MM.1S (cell line): ENCODE measurements around the gene GAPDHS.

Experiments
- DNase-seq: peaks from one replicate; pipeline ENCODE4 v3.0.0-alpha.2; 2015
- H2AFZ ChIP-seq: fragments of 300-600 bp; sonication (generic); 2 replicates; pipeline ENCODE4 v1.6.0; 2016; ENCODE audit warnings: antibody characterized with exemption, low read length
- H3F3A ChIP-seq: fragments of 300-600 bp; sonication (generic); 2 replicates; pipeline ENCODE4 v1.6.1; 2016; ENCODE audit warnings: mild to moderate bottlenecking, antibody characterized with exemption, low read length, moderate library complexity, mixed read lengths; ENCODE audit not compliant: insufficient read depth
- H3K27ac ChIP-seq: fragments of 300-600 bp; sonication (generic); 2 replicates; pipeline ENCODE4 v1.5.1; 2016; ENCODE audit warnings: mild to moderate bottlenecking, low read length
- H3K27me3 ChIP-seq: fragments of 300-600 bp; sonication (generic); replicated peaks from 2 replicates; pipeline ENCODE4 v1.6.0; 2016; ENCODE audit warnings: low read length; ENCODE audit not compliant: insufficient read depth
- H3K36me3 ChIP-seq: fragments of 300-600 bp; sonication (generic); replicated peaks from 2 replicates; pipeline ENCODE4 v1.6.1; 2016; ENCODE audit warnings: mild to moderate bottlenecking, low read length, mixed read lengths; ENCODE audit not compliant: insufficient read depth
- H3K4me1 ChIP-seq: fragments of 300-600 bp; sonication (generic); 2 replicates; pipeline ENCODE4 v1.6.1; 2016; ENCODE audit warnings: low read length, mixed read lengths
- H3K4me2 ChIP-seq: fragments of 300-600 bp; sonication (generic); 2 replicates; pipeline ENCODE4 v1.6.0; 2016; ENCODE audit warnings: low read depth, low read length
- H3K4me3 ChIP-seq: fragments of 300-600 bp; sonication (generic); 2 replicates; pipeline ENCODE4 v1.5.1; 2016; ENCODE audit warnings: low read length, mixed read lengths
- H3K79me2 ChIP-seq: fragments of 300-600 bp; sonication (generic); 2 replicates; pipeline ENCODE4 v1.6.1; 2016; ENCODE audit warnings: mixed run types, low read length, mixed read lengths
- H3K9ac ChIP-seq: fragments of 300-600 bp; sonication (generic); 2 replicates; pipeline ENCODE4 v1.6.1; 2016; ENCODE audit warnings: low read length, mixed read lengths
- H3K9me2 ChIP-seq: fragments of 300-600 bp; sonication (generic); replicated peaks from 2 replicates; pipeline ENCODE4 v1.6.1; 2016; ENCODE audit warnings: mild to moderate bottlenecking, low read length, mixed read lengths; ENCODE audit not compliant: insufficient read depth
- H3K9me3 ChIP-seq: fragments of 300-600 bp; sonication (generic); replicated peaks from 2 replicates; pipeline ENCODE4 v1.6.1; 2016; ENCODE audit warnings: mild to moderate bottlenecking, low read length, mixed read lengths; ENCODE audit not compliant: insufficient read depth
- H4K20me1 ChIP-seq: fragments of 300-600 bp; sonication (generic); 2 replicates; pipeline ENCODE4 v1.6.1; 2016; ENCODE audit warnings: mild to moderate bottlenecking, low read length, moderate library complexity, mixed read lengths; ENCODE audit not compliant: insufficient read depth
- CTCF ChIP-seq: fragments of 300-600 bp; sonication (generic); IDR thresholded peaks from 2 replicates; pipeline ENCODE4 v1.5.1; 2016; ENCODE audit warnings: antibody characterized with exemption, low read length, mixed read lengths
- EZH2 ChIP-seq: fragments of 300-600 bp; sonication (generic); optimal IDR thresholded peaks from 2 replicates; pipeline ENCODE3; 2017; ENCODE audit warnings: low read depth, mild to moderate bottlenecking, antibody characterized with exemption, low read length, mixed read lengths
- EZH2phosphoT487 ChIP-seq: fragments of 300-600 bp; sonication (generic); IDR thresholded peaks from 2 replicates; pipeline ENCODE4 v1.6.1; 2018; ENCODE audit warnings: antibody characterized with exemption, low read length

Gene GAPDHS

GRCh38 chr19:35516310-35516709 is 16.9 kb upstream of the GAPDHS start:
- Histone ChIP-seq H3K27ac (no peak overlapping the region), H3K4me2 (no peak overlapping the region), H3K36me3 (no peaks in the 10 kb centered on the region), H3K9ac (no peak overlapping the region), H3K27me3 (peaks cover 96% of the 10 kb centered on the region), H4K20me1 (no peaks in the 10 kb centered on the region), H3K4me1 (no peaks in the 10 kb centered on the region), H3K9me2 (no peaks in the 10 kb centered on the region), H3K79me2 (no peaks in the 10 kb centered on the region), H3K4me3 (no peak overlapping the region), H3K9me3 (no peaks in the 10 kb centered on the region), H2AFZ (no peak overlapping the region), H3F3A (no peaks in the 10 kb centered on the region)
- no peak for TF ChIP-seq EZH2
- TF ChIP-seq EZH2phosphoT487: no peak
- no peak for TF ChIP-seq CTCF
- no peak for DNase-seq

GRCh38 chr19:35517342-35517741 is 15.9 kb upstream of the GAPDHS start:
- Histone ChIP-seq H2AFZ (no peak overlapping the region), H3K9me3 (no peaks in the 10 kb centered on the region), H3K9ac (no peak overlapping the region), H3K9me2 (no peaks in the 10 kb centered on the region), H3K36me3 (no peaks in the 10 kb centered on the region), H4K20me1 (no peaks in the 10 kb centered on the region), H3K4me3 (no peak overlapping the region), H3K27ac (no peak overlapping the region), H3K79me2 (no peaks in the 10 kb centered on the region), H3K4me2 (no peak overlapping the region), H3K27me3 (peaks cover 90% of the 10 kb centered on the region), H3K4me1 (no peaks in the 10 kb centered on the region), H3F3A (no peaks in the 10 kb centered on the region)
- DNase-seq: no peak
- TF ChIP-seq EZH2 (no peak), CTCF (no peak), EZH2phosphoT487 (no peak)

GRCh38 chr19:35518313-35518712 is 14.9 kb upstream of the GAPDHS start:
- H3K4me3 ChIP-seq: no peak overlapping the region
- H3K27ac ChIP-seq: no peak overlapping the region
- DNase-seq: no peak
- H3K9me2 ChIP-seq: no peaks in the 10 kb centered on the region
- no peaks in the 10 kb centered on the region for H3K79me2 ChIP-seq
- no peaks in the 10 kb centered on the region for H4K20me1 ChIP-seq
- no peaks in the 10 kb centered on the region for H3F3A ChIP-seq
- peaks cover 90% of the 10 kb centered on the region for H3K27me3 ChIP-seq
- no peaks in the 10 kb centered on the region for H3K9me3 ChIP-seq
- no peak overlapping the region for H2AFZ ChIP-seq
- H3K4me2 ChIP-seq: no peak overlapping the region
- H3K36me3 ChIP-seq: no peaks in the 10 kb centered on the region
- TF ChIP-seq CTCF (no peak), EZH2 (no peak), EZH2phosphoT487 (no peak)
- no peak overlapping the region for H3K9ac ChIP-seq
- H3K4me1 ChIP-seq: no peaks in the 10 kb centered on the region

GRCh38 chr19:35519291-35519690 is 14.0 kb upstream of the GAPDHS start:
- no peaks in the 10 kb centered on the region for H3K9me3 ChIP-seq
- no peak overlapping the region for H3K4me2 ChIP-seq
- no peak for DNase-seq
- peaks cover 90% of the 10 kb centered on the region for H3K27me3 ChIP-seq
- H3K9ac ChIP-seq: no peak overlapping the region
- H3K27ac ChIP-seq: no peak overlapping the region
- no peak overlapping the region for H2AFZ ChIP-seq
- no peaks in the 10 kb centered on the region for H3K4me1 ChIP-seq
- H3K36me3 ChIP-seq: no peaks in the 10 kb centered on the region
- no peaks in the 10 kb centered on the region for H3F3A ChIP-seq
- no peak overlapping the region for H3K4me3 ChIP-seq
- H3K9me2 ChIP-seq: no peaks in the 10 kb centered on the region
- no peaks in the 10 kb centered on the region for H4K20me1 ChIP-seq
- no peaks in the 10 kb centered on the region for H3K79me2 ChIP-seq
- no peak for TF ChIP-seq EZH2
- TF ChIP-seq EZH2phosphoT487: no peak
- no peak for TF ChIP-seq CTCF
